Transverse colon (tissue), 4 donors: ENCODE measurements around the gene SHISA5.

ENCODE experiments used
- EP300 ChIP-seq: sonication (generic); formaldehyde crosslinking; IDR thresholded peaks from one replicate; pipeline ENCODE4 v1.6.1; 2017; ENCODE audit warnings: antibody characterized with exemption, low read depth
- POLR2A ChIP-seq: fragments of 450-650 bp; IDR thresholded peaks from one replicate; pipeline ENCODE4 v1.6.1; 2016; ENCODE audit warnings: antibody characterized with exemption, mild to moderate bottlenecking, moderate library complexity
- POLR2AphosphoS5 ChIP-seq, 3 donors: sonication (generic); formaldehyde crosslinking; IDR thresholded peaks; one replicate each; pipeline ENCODE4 v1.6.1; 2016; ENCODE audit warnings: antibody characterized with exemption in 3 of 3
- TF ChIP-seq, protein P1 (sequence below), 5 experiments: fragments of 200-600 bp in 3 of 5; fragments of 450-650 bp in 2 of 5; sonication (generic) in 3 of 5; IDR thresholded peaks; 1 replicate in 2 of 5; 2 replicates in 3 of 5; pipeline ENCODE4 v1.5.1; 2016 to 2017; ENCODE audit warnings: antibody characterized with exemption in 5 of 5, inconsistent platforms in 3 of 5, mild to moderate bottlenecking in 2 of 5, moderate library complexity in 1 of 5

DNA sequence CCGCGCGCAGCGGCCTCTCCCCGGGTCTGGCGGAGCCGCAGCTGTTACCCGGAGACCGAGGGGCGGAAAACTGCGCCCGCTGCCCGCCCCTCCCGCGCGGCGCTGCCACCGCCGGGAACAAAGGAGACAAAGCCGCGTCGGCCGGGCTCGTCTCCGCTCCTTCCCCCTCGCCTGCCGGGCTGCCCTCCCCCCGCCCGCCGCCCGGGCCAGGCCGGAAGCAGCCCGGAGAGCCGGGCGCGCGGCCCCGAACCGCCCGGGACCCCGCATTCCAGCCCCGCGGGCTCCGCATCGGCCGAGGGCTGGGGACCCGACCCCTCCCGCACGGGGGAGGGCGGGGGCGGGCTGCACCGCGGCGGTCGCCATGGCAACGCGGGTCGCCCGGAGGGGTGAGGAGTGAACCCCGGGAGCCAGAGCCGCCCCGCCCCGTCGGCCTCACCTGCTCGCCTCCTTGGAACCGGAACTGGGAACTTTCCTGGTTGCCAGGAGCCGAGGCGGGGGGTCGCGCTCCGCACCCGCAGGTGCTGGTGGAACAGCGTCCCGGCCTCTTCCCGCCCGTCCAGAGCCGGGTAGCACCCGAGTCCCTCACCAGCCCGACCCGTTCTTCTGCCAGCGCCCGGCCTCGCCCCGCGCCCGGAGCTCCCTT lies 74.5 kb downstream of the SHISA5 start:
- TF ChIP-seq, protein P1, sequence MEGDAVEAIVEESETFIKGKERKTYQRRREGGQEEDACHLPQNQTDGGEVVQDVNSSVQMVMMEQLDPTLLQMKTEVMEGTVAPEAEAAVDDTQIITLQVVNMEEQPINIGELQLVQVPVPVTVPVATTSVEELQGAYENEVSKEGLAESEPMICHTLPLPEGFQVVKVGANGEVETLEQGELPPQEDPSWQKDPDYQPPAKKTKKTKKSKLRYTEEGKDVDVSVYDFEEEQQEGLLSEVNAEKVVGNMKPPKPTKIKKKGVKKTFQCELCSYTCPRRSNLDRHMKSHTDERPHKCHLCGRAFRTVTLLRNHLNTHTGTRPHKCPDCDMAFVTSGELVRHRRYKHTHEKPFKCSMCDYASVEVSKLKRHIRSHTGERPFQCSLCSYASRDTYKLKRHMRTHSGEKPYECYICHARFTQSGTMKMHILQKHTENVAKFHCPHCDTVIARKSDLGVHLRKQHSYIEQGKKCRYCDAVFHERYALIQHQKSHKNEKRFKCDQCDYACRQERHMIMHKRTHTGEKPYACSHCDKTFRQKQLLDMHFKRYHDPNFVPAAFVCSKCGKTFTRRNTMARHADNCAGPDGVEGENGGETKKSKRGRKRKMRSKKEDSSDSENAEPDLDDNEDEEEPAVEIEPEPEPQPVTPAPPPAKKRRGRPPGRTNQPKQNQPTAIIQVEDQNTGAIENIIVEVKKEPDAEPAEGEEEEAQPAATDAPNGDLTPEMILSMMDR (IDR thresholded peaks at IDR 0.05), result no peak
- TF ChIP-seq POLR2AphosphoS5 (IDR thresholded peaks at IDR 0.05), result peak in 1 of 3 donors; percentile 57
- TF ChIP-seq EP300, result no peak
- TF ChIP-seq POLR2A, result no peak
